ENCODE measurements around the gene NKX3-2.

GRCh38 chr4:13493793-13494192, 50.5 kb downstream of the NKX3-2 start:
- TF ChIP-seq REST (IDR thresholded peaks at IDR 0.05; ENCODE audit: insufficient read depth in 1 of 2, low read depth in 2 of 2, low read length in 2 of 2) (no peak), POLR2AphosphoS5 (IDR thresholded peaks at IDR 0.05; ENCODE audit: low read depth, low read length) (no peak), TAF1 (IDR thresholded peaks at IDR 0.05; ENCODE audit: borderline replicate concordance, insufficient read depth, low read length) (no peak)
